H9 (cell line): ENCODE measurements around the gene UNC80. TPM values are rescaled to one million over a fixed set of nuclear protein-coding genes. Genes with fewer than 3 reads are reported as not detected.

Experiments used
- DNase-seq: peaks from one replicate; pipeline ENCODE4 v3.0.0-alpha.2; 2017
- H2AFZ ChIP-seq: one replicate; pipeline ENCODE4 v1.6.1; 2013; ENCODE audit warnings: mild to moderate bottlenecking, low read length, control low read depth, moderate library complexity
- H2AK5ac ChIP-seq: 2 replicates; pipeline ENCODE4 v1.6.1; 2013; ENCODE audit warnings: low read length, control low read depth, mixed read lengths; ENCODE audit not compliant: insufficient read length
- H2BK120ac ChIP-seq: one replicate; pipeline ENCODE4 v1.6.1; 2013; ENCODE audit warnings: low read depth, mild to moderate bottlenecking, low read length, control low read depth, inconsistent platforms; ENCODE audit not compliant: poor library complexity, severe bottlenecking
- H2BK12ac ChIP-seq: 2 replicates; pipeline ENCODE4 v1.6.1; 2013; ENCODE audit warnings: low read length, control low read depth, mixed read lengths, low read depth; ENCODE audit not compliant: insufficient read length
- H2BK15ac ChIP-seq: 2 replicates; pipeline ENCODE4 v1.6.1; 2013; ENCODE audit warnings: low read depth, low read length, control low read depth
- H2BK20ac ChIP-seq: one replicate; pipeline ENCODE4 v1.6.1; 2013; ENCODE audit warnings: low read depth, mild to moderate bottlenecking, low read length, control low read depth, inconsistent platforms; ENCODE audit not compliant: poor library complexity, severe bottlenecking
- H2BK5ac ChIP-seq: 2 replicates; pipeline ENCODE4 v1.6.1; 2013; ENCODE audit warnings: low read length, control low read depth, mixed read lengths; ENCODE audit not compliant: insufficient read length
- H3K14ac ChIP-seq: 2 replicates; pipeline ENCODE4 v1.6.1; 2013; ENCODE audit warnings: low read length, control low read depth; ENCODE audit not compliant: insufficient read depth
- H3K18ac ChIP-seq: 2 replicates; pipeline ENCODE4 v1.6.1; 2013; ENCODE audit warnings: low read depth, mild to moderate bottlenecking, mixed read lengths, low read length, control low read depth; ENCODE audit not compliant: insufficient read length
- H3K23ac ChIP-seq: 2 replicates; pipeline ENCODE4 v1.6.1; 2013; ENCODE audit warnings: low read length, control low read depth, mixed read lengths, low read depth; ENCODE audit not compliant: insufficient read length
- H3K23me2 ChIP-seq: 2 replicates; pipeline ENCODE4 v1.6.1; 2013; ENCODE audit warnings: low read depth, mild to moderate bottlenecking, mixed read lengths, low read length, control low read depth; ENCODE audit not compliant: insufficient read length, poor library complexity, severe bottlenecking
- H3K27ac ChIP-seq: 2 replicates; pipeline ENCODE4 v1.5.1; 2013; ENCODE audit warnings: low read length, control low read depth, mixed read lengths, low read depth; ENCODE audit not compliant: insufficient read length
- H3K27me3 ChIP-seq: 2 replicates; pipeline ENCODE4 v1.6.1; 2013; ENCODE audit warnings: low read length, control low read depth, inconsistent platforms; ENCODE audit not compliant: insufficient read depth
- H3K4ac ChIP-seq: 2 replicates; pipeline ENCODE4 v1.6.1; 2013; ENCODE audit warnings: low read depth, mild to moderate bottlenecking, control low read depth, inconsistent platforms, low read length, moderate library complexity
- H3K4me1 ChIP-seq: 2 replicates; pipeline ENCODE4 v1.6.1; 2013; ENCODE audit warnings: low read length, control low read depth, inconsistent platforms; ENCODE audit not compliant: insufficient read depth
- H3K4me2 ChIP-seq: 2 replicates; pipeline ENCODE4 v1.6.1; 2013; ENCODE audit warnings: low read length, control low read depth, mixed read lengths; ENCODE audit not compliant: insufficient read length, insufficient read depth
- H3K56ac ChIP-seq: 2 replicates; pipeline ENCODE4 v1.6.1; 2013; ENCODE audit warnings: low read depth, mild to moderate bottlenecking, mixed read lengths, low read length, control low read depth; ENCODE audit not compliant: insufficient read length
- H3K79me1 ChIP-seq: 2 replicates; pipeline ENCODE4 v1.6.1; 2013; ENCODE audit warnings: low read depth, mild to moderate bottlenecking, moderate library complexity, low read length, control low read depth, inconsistent platforms; ENCODE audit not compliant: insufficient read depth, poor library complexity, severe bottlenecking
- H3K79me2 ChIP-seq: 2 replicates; pipeline ENCODE4 v1.6.1; 2013; ENCODE audit warnings: low read length, control low read depth, inconsistent platforms; ENCODE audit not compliant: insufficient read depth
- H3K9ac ChIP-seq: 2 replicates; pipeline ENCODE4 v1.6.1; 2013; ENCODE audit warnings: low read length, control low read depth, mixed read lengths; ENCODE audit not compliant: insufficient read length; ENCODE audit errors: extremely low read depth
- H3K9me3 ChIP-seq: one replicate; pipeline ENCODE4 v1.6.1; 2013; ENCODE audit warnings: low read depth, low read length, inconsistent platforms; ENCODE audit not compliant: control insufficient read depth
- H3T11ph ChIP-seq: one replicate; pipeline ENCODE4 v1.6.1; 2013; ENCODE audit warnings: mild to moderate bottlenecking, low read length, control low read depth, inconsistent platforms
- H4K20me1 ChIP-seq: one replicate; pipeline ENCODE4 v1.6.1; 2013; ENCODE audit not compliant: control insufficient read depth, insufficient read length, insufficient read depth
- H4K5ac ChIP-seq: 2 replicates; pipeline ENCODE4 v1.6.1; 2013; ENCODE audit warnings: low read depth, mild to moderate bottlenecking, mixed read lengths, low read length, control low read depth; ENCODE audit not compliant: insufficient read length
- H4K8ac ChIP-seq: replicated peaks from 2 replicates; pipeline ENCODE4 v1.6.1; 2013; ENCODE audit warnings: low read length, control low read depth, mixed read lengths, low read depth; ENCODE audit not compliant: insufficient read length
- H4K91ac ChIP-seq: 2 replicates; pipeline ENCODE4 v1.6.1; 2013; ENCODE audit warnings: low read depth, mild to moderate bottlenecking, moderate library complexity, mixed read lengths, low read length, control low read depth; ENCODE audit not compliant: insufficient read length
- H3K27ac Mint-ChIP-seq, 3 experiments: 2 replicates in 2 of 3; 3 replicates in 1 of 3; pipeline ENCODE4 v1.8.0; 2020 to 2021; ENCODE audit warnings: mixed read lengths in 3 of 3, mild to moderate bottlenecking in 1 of 3, moderate library complexity in 1 of 3
- H3K27me3 Mint-ChIP-seq: 2 replicates; pipeline ENCODE4 v1.8.0; 2021; ENCODE audit warnings: low read depth, mild to moderate bottlenecking, moderate library complexity, mixed read lengths
- H3K36me3 Mint-ChIP-seq, 3 experiments: 2 replicates in 2 of 3; 3 replicates in 1 of 3; pipeline ENCODE4 v1.8.0; 2020 to 2021; ENCODE audit warnings: low read depth in 3 of 3, mixed read lengths in 3 of 3; ENCODE audit not compliant: insufficient read depth in 1 of 3
- H3K4me1 Mint-ChIP-seq, 2 experiments: 2 replicates each; pipeline ENCODE4 v1.8.0; 2020; ENCODE audit warnings: mixed read lengths in 2 of 2
- H3K4me3 Mint-ChIP-seq, 2 experiments: 2 replicates in 1 of 2; 3 replicates in 1 of 2; pipeline ENCODE4 v1.8.0; 2020 to 2021; ENCODE audit warnings: mild to moderate bottlenecking in 2 of 2, mixed read lengths in 2 of 2, moderate library complexity in 1 of 2
- H3K9me3 Mint-ChIP-seq, 2 experiments: 2 replicates in 1 of 2; 3 replicates in 1 of 2; pipeline ENCODE4 v1.8.0; 2020; ENCODE audit warnings: mild to moderate bottlenecking in 2 of 2, mixed read lengths in 2 of 2, moderate library complexity in 1 of 2
- WGBS: extraction: QIAGEN DNeasy Blood & Tissue Kit; methylation state at CpG from one replicate; pipeline ENCODE4 v1.1.7; 2013; ENCODE audit warnings: missing lambda C conversion rate, low lambda C conversion rate, mixed read lengths; ENCODE audit not compliant: insufficient read length; ENCODE audit errors: extremely low coverage; 5-methylcytosine and 5-hydroxymethylcytosine counted together
- total RNA-seq: library from RNA; stranded (reverse); gene quantifications from 2 replicates; pipeline ENCODE4 v1.2.1, GENCODE V29; 2021
- TF ChIP-seq, protein P1 (sequence below): fragments of 200-600 bp; sonication (generic); conservative IDR thresholded peaks from 3 replicates; pipeline ENCODE4 v1.8.0; 2021; ENCODE audit warnings: antibody characterized with exemption, mild to moderate bottlenecking

The UNC80 gene
- total RNA-seq, 1 experiment from 2014 or later = 0.52 TPM

DNA sequence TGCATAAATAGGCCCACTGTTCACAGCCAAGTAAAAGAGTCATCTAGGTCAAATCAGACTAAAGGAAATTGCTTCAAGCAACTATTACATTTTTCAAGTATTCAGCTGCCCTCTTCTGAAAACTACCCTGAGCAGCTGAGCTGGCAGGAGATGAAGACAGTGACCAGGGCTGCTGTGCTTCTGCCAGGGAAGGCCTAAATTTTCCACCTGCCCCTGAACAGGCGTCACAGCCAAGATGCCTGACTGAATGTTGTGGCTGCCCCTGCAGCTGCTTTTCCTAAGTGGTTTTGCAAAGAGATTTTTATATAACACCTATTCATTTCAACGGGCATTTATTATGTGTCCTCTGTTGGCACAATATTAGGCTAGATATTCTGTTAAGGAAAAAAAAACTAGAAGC lies 134.1 kb downstream of the UNC80 start:
- Histone ChIP-seq H3K4ac (no peak overlapping the region), H2BK20ac (no peak overlapping the region), H4K20me1 (no peaks in the 10 kb centered on the region), H2BK5ac (no peak overlapping the region), H2BK15ac (no peak overlapping the region), H3T11ph (no peak overlapping the region), H3K4me1 (no peaks in the 10 kb centered on the region), H4K8ac (no peak overlapping the region), H3K18ac (no peak overlapping the region), H3K79me2 (no peaks in the 10 kb centered on the region), H3K27ac (no peak overlapping the region), H3K4me2 (no peak overlapping the region), H2AK5ac (no peak overlapping the region), H3K23ac (no peak overlapping the region), H3K14ac (no peak overlapping the region), H2BK12ac (no peak overlapping the region), H4K5ac (no peak overlapping the region), H3K79me1 (no peaks in the 10 kb centered on the region), H3K9me3 (no peaks in the 10 kb centered on the region), H2AFZ (no peak overlapping the region), H2BK120ac (no peak overlapping the region), H3K56ac (no peak overlapping the region), H4K91ac (no peak overlapping the region), H3K27me3 (no peaks in the 10 kb centered on the region), H3K9ac (no peak overlapping the region), H3K23me2 (no peaks in the 10 kb centered on the region)
- no peak overlapping the region for H3K4me3 Mint-ChIP-seq
- DNase-seq = no peak
- H3K27ac Mint-ChIP-seq = no peak overlapping the region
- peaks cover 3 to 9% of the 10 kb centered on the region in 2 experiments; a peak in 4 of 5 replicates for H3K9me3 Mint-ChIP-seq
- no peaks in the 10 kb centered on the region for H3K4me1 Mint-ChIP-seq
- TF ChIP-seq, protein P1, sequence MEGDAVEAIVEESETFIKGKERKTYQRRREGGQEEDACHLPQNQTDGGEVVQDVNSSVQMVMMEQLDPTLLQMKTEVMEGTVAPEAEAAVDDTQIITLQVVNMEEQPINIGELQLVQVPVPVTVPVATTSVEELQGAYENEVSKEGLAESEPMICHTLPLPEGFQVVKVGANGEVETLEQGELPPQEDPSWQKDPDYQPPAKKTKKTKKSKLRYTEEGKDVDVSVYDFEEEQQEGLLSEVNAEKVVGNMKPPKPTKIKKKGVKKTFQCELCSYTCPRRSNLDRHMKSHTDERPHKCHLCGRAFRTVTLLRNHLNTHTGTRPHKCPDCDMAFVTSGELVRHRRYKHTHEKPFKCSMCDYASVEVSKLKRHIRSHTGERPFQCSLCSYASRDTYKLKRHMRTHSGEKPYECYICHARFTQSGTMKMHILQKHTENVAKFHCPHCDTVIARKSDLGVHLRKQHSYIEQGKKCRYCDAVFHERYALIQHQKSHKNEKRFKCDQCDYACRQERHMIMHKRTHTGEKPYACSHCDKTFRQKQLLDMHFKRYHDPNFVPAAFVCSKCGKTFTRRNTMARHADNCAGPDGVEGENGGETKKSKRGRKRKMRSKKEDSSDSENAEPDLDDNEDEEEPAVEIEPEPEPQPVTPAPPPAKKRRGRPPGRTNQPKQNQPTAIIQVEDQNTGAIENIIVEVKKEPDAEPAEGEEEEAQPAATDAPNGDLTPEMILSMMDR = no peak
- WGBS = no CpG with 5 or more reads among the region's 2 CpGs
- peaks cover 0 to 3% (median 0%) of the 10 kb centered on the region in 3 experiments; a peak in 3 of 7 replicates for H3K36me3 Mint-ChIP-seq
- no peaks in the 10 kb centered on the region for H3K27me3 Mint-ChIP-seq
